Upper lobe of left lung (tissue), 4 donors: Measurements from ENCODE around the gene PRPS2.

Experiments
- EP300 ChIP-seq, 4 donors: sonication (generic); formaldehyde crosslinking; IDR thresholded peaks; one replicate each; pipeline ENCODE4 v1.5.1; 2017; ENCODE audit warnings: antibody characterized with exemption in 4 of 4, control low read depth in 2 of 4
- POLR2A ChIP-seq, 4 donors: fragments of 450-650 bp; IDR thresholded peaks; one replicate each; pipeline ENCODE4 v1.5.1; 2016 to 2017; ENCODE audit warnings: antibody characterized with exemption in 4 of 4, mild to moderate bottlenecking in 2 of 4
- POLR2AphosphoS5 ChIP-seq, 2 donors: sonication (generic); formaldehyde crosslinking; IDR thresholded peaks; one replicate each; pipeline ENCODE4 v1.5.1; 2017; ENCODE audit warnings: antibody characterized with exemption in 2 of 2
- TF ChIP-seq, protein P1 (sequence below), 6 experiments: fragments of 450-650 bp in 4 of 6; fragments of 200-600 bp in 2 of 6; sonication (generic) in 2 of 6; IDR thresholded peaks; one replicate each; pipeline ENCODE4 v1.5.1; 2016 to 2019; ENCODE audit warnings: antibody characterized with exemption in 6 of 6

DNA sequence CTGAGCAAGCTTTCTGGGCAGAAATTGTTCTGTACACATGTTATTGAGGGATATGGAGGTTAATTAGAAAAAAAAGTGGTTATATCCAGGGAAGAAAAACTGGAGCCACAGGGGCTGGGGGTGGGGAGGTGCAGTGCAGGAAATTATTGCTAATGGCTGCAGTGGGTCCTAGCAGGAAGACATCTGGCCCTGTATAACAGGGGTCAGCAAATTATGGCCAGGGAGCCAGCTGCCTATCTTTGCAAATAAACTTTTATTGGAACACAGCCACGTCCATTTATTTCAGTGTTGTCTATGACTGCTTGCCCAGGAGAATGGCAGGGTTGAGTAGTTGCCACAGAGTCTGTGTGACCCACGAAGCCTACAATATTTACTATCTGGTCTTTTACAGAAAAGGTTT lies 23.4 kb upstream of the PRPS2 start:
- TF ChIP-seq, protein P1, sequence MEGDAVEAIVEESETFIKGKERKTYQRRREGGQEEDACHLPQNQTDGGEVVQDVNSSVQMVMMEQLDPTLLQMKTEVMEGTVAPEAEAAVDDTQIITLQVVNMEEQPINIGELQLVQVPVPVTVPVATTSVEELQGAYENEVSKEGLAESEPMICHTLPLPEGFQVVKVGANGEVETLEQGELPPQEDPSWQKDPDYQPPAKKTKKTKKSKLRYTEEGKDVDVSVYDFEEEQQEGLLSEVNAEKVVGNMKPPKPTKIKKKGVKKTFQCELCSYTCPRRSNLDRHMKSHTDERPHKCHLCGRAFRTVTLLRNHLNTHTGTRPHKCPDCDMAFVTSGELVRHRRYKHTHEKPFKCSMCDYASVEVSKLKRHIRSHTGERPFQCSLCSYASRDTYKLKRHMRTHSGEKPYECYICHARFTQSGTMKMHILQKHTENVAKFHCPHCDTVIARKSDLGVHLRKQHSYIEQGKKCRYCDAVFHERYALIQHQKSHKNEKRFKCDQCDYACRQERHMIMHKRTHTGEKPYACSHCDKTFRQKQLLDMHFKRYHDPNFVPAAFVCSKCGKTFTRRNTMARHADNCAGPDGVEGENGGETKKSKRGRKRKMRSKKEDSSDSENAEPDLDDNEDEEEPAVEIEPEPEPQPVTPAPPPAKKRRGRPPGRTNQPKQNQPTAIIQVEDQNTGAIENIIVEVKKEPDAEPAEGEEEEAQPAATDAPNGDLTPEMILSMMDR (IDR thresholded peaks at IDR 0.05) = no peak
- TF ChIP-seq POLR2AphosphoS5 (IDR thresholded peaks at IDR 0.05) (no peak), POLR2A (IDR thresholded peaks at IDR 0.05) (no peak), EP300 (IDR thresholded peaks at IDR 0.05) (no peak)
